ENCODE data around the gene HSD17B2. TPM values are rescaled to one million over a fixed set of nuclear protein-coding genes. Genes with fewer than 3 reads are reported as not detected.

Gene HSD17B2
- polyA plus RNA-seq, 1 experiment = 14.1 TPM

DNA sequence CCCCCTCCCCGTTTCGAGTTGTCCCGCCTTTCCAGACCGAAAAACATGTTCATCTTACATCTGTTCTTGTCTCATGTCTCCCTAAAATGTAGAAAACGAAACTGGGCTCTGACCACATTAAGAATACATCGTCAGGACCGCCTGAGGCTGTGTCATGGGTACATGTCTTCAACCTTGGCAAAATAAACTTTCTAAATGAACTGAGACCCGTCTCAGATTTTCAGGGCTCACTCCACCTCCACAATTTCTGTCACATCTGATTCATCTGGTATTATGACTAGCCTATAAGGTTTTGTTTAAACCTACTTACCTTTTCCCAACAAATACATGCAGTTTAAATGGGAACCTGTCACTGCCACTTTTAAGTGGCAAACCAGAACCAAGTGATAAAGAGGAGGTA, 24.4 kb upstream of the HSD17B2 start:
- H3K9me3 ChIP-seq (ENCODE audit: control insufficient read depth, insufficient read depth, low read length) = peaks cover 13% of the 10 kb centered on the region
- DNase-seq (ENCODE audit: low read depth, low spot score) = no peak
- TF ChIP-seq CTCF (IDR thresholded peaks at IDR 0.05; ENCODE audit: low read depth, low read length) = no peak
- H3K27ac ChIP-seq (ENCODE audit: low read depth, low read length) = no peak overlapping the region
- ChIA-PET CTCF (no interaction called here), POLR2A (no interaction called here)
- H3K4me3 ChIP-seq (ENCODE audit: low read depth, low read length) = peak overlapping the region; percentile 36
- H3K27me3 ChIP-seq (ENCODE audit: control insufficient read depth, insufficient read depth, low read length) = peaks cover 4% of the 10 kb centered on the region

DNA sequence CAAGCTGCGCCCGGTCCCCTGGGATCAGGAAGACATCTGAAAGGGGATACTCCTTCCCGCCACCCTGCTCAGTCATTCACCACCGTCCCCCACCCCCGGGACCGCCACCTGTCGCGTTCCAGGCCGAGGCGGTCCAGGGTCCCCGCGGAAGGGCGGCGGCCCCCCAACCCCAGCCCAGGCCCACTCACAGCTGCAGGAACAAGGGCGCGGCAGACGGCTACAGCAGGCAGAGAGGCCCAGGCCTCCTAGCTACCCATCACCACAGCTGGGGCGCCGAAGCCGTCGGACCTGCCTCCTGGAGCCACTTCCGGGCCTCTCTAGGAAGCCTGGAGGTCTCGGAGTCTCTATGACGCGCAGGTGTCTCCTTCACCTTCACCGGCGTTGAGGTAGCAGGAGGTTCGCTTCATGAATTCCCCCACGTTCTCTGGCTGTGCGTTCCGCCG, 23.8 kb upstream of the HSD17B2 start, which contains the start of gene SDR42E1:
Gene SDR42E1 (minus strand): TSS at position 272 of the 443 bp plus-strand sequence. CDS start 10,612 bp downstream, outside the sequence.
- Histone ChIP-seq H3K27me3 (ENCODE audit: control insufficient read depth, insufficient read depth, low read length) (peaks cover 4% of the 10 kb centered on the region), H3K9me3 (ENCODE audit: control insufficient read depth, insufficient read depth, low read length) (peaks cover 13% of the 10 kb centered on the region), H3K4me3 (ENCODE audit: low read depth, low read length) (peak within 1 kb of the TSS; percentile 36), H3K27ac (ENCODE audit: low read depth, low read length) (no peak within 1 kb of the TSS)
- DNase-seq (ENCODE audit: low read depth, low spot score) = no peak
- POLR2A ChIA-PET = no interaction called here
- CTCF ChIA-PET = no interaction called here
- no peak for TF ChIP-seq CTCF (IDR thresholded peaks at IDR 0.05; ENCODE audit: low read depth, low read length)

DNA sequence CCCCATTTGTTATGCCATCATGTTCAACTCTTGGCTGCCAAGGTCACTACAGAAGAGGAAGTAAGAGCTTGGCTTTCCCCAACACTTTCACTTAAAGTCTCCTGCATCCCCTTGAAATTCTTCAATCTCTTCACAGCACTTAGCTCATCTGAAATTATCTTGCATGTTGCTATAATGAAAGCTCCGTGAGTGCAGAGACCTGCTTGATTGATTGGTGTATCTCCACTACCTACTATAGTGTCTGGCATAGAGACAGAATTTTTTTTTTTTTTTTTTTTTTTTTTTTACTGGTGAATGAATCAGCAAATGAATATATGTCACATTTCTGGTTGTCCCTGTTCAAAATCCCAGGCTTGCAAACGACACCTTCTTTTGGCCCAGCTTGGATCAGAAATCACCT, 21.9 kb upstream of the HSD17B2 start:
- ChIA-PET POLR2A (no interaction called here), CTCF (interaction anchor here (0.7 to 1.7 kb wide), 2 partner anchors 19 to 1433 kb away, joined by 3 to 5 read pairs; no protein-coding TSS in a partner anchor)
- no peak for DNase-seq (ENCODE audit: low read depth, low spot score)
- H3K27me3 ChIP-seq (ENCODE audit: control insufficient read depth, insufficient read depth, low read length) = peaks cover 4% of the 10 kb centered on the region
- TF ChIP-seq CTCF (IDR thresholded peaks at IDR 0.05; ENCODE audit: low read depth, low read length) = no peak
- H3K4me3 ChIP-seq (ENCODE audit: low read depth, low read length) = no peak overlapping the region
- H3K27ac ChIP-seq (ENCODE audit: low read depth, low read length) = no peak overlapping the region
- peaks cover 13% of the 10 kb centered on the region for H3K9me3 ChIP-seq (ENCODE audit: control insufficient read depth, insufficient read depth, low read length)

GRCh38 chr16:82016263-82016662, 18.8 kb upstream of the HSD17B2 start:
- TF ChIP-seq CTCF (IDR thresholded peaks at IDR 0.05; ENCODE audit: low read depth, low read length) = peak; percentile 39
- no peak for DNase-seq (ENCODE audit: low read depth, low spot score)
- Histone ChIP-seq H3K9me3 (ENCODE audit: control insufficient read depth, insufficient read depth, low read length) (peaks cover 4% of the 10 kb centered on the region; the same call in 1 of the 2 replicates), H3K27ac (ENCODE audit: low read depth, low read length) (no peak overlapping the region), H3K4me3 (ENCODE audit: low read depth, low read length) (no peak overlapping the region), H3K27me3 (ENCODE audit: control insufficient read depth, insufficient read depth, low read length) (peaks cover 3% of the 10 kb centered on the region)
- ChIA-PET CTCF (interaction anchor here (0.5 to 0.8 kb wide), 4 partner anchors 80 to 586 kb away, joined by 3 read pairs; no protein-coding TSS in a partner anchor), POLR2A (no interaction called here)

GRCh38 chr16:82016964-82017363, 18.1 kb upstream of the HSD17B2 start:
- Histone ChIP-seq H3K27me3 (ENCODE audit: control insufficient read depth, insufficient read depth, low read length) (no peaks in the 10 kb centered on the region), H3K27ac (ENCODE audit: low read depth, low read length) (no peak overlapping the region), H3K4me3 (ENCODE audit: low read depth, low read length) (no peak overlapping the region), H3K9me3 (ENCODE audit: control insufficient read depth, insufficient read depth, low read length) (no peaks in the 10 kb centered on the region)
- TF ChIP-seq CTCF (IDR thresholded peaks at IDR 0.05; ENCODE audit: low read depth, low read length) = no peak
- no peak for DNase-seq (ENCODE audit: low read depth, low spot score)
- ChIA-PET POLR2A (no interaction called here), CTCF (interaction anchor here (0.5 to 0.8 kb wide), 4 partner anchors 79 to 586 kb away, joined by 3 read pairs; no protein-coding TSS in a partner anchor)

Data from AG04450 (cell line).